ENCODE data around the gene MYCBP2.

The MYCBP2 gene

DNA sequence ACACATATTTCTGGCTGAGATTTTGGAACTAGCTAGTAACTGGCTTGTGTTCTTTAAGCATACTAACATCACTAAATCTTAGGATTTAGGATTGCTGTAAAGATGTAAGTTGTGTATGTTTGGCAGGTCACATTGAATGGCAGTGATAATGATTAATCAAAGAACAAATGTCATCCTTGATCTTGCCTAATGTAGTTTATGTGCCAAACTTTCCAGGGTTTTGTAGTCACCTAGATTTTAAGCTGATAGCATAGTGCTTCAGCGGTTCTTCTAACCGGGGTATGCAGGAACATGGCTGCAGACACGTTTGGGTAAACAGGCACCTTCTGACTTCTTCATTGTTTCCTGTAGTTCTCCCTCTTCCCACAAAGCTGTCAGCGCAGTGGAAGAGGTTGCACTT lies 325.4 kb downstream of the MYCBP2 start:
- no peak for TF ChIP-seq CTCF (IDR thresholded peaks at IDR 0.05; ENCODE audit: insufficient read depth, low read length, poor library complexity, severe bottlenecking)
- no peak for DNase-seq (ENCODE audit: extremely low read depth, insufficient read length)
- H3K27me3 ChIP-seq (replicated peaks; ENCODE audit: control insufficient read depth, insufficient read depth, low read length): no peaks in the 10 kb centered on the region
- peaks cover 2% of the 10 kb centered on the region for H3K36me3 ChIP-seq (ENCODE audit: control insufficient read depth, insufficient read depth, low read length)
- no peak overlapping the region for H3K4me3 ChIP-seq (replicated peaks; ENCODE audit: low read depth, low read length)

DNA sequence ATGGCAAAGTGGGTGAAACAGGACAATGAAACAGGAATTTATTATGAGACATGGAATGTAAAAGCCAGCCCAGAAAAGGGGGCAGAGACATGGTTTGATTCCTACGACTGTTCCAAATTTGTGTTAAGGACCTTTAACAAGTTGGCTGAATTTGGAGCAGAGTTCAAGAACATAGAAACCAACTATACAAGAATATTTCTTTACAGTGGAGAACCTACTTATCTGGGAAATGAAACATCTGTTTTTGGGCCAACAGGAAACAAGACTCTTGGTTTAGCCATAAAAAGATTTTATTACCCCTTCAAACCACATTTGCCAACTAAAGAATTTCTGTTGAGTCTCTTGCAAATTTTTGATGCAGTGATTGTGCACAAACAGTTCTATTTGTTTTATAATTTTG lies 326.4 kb downstream of the MYCBP2 start:
- no peak for DNase-seq (ENCODE audit: extremely low read depth, insufficient read length)
- Histone ChIP-seq H3K36me3 (ENCODE audit: control insufficient read depth, insufficient read depth, low read length) (peaks cover 2% of the 10 kb centered on the region), H3K27me3 (replicated peaks; ENCODE audit: control insufficient read depth, insufficient read depth, low read length) (no peaks in the 10 kb centered on the region), H3K4me3 (replicated peaks; ENCODE audit: low read depth, low read length) (no peak overlapping the region)
- TF ChIP-seq CTCF (IDR thresholded peaks at IDR 0.05; ENCODE audit: insufficient read depth, low read length, poor library complexity, severe bottlenecking): no peak

Data from GM06990 (cell line).